ENCODE results near the gene ARHGAP26. TPM values are rescaled to one million over a fixed set of nuclear protein-coding genes. Genes with fewer than 3 reads are reported as not detected.

ARHGAP26 gene
- total RNA-seq, 1 donor from 2014 or later: 18.7 TPM

GRCh38 chr5:142805339-142805738 lies 35.2 kb downstream of the ARHGAP26 start:
- no peak for TF ChIP-seq CTCF (conservative IDR thresholded peaks at IDR 0.05)
- Mint-ChIP-seq H3K27ac (no peak overlapping the region), H3K4me3 (no peak overlapping the region), H3K27me3 (no peaks in the 10 kb centered on the region), H3K4me1 (ENCODE audit: unreplicated experiment) (peaks cover 33% of the 10 kb centered on the region), H3K9me3 (no peaks in the 10 kb centered on the region), H3K36me3 (no peaks in the 10 kb centered on the region)
- DNase-seq (ENCODE audit: extremely low spot score, unreplicated experiment): no peak

GRCh38 chr5:142806841-142807267 lies 36.7 kb downstream of the ARHGAP26 start:
- peak overlapping the region; percentile 69 for H3K27ac Mint-ChIP-seq
- no peaks in the 10 kb centered on the region for H3K27me3 Mint-ChIP-seq
- no peaks in the 10 kb centered on the region for H3K9me3 Mint-ChIP-seq
- H3K4me3 Mint-ChIP-seq: no peak overlapping the region
- H3K4me1 Mint-ChIP-seq (ENCODE audit: unreplicated experiment): peaks cover 33% of the 10 kb centered on the region
- H3K36me3 Mint-ChIP-seq: no peaks in the 10 kb centered on the region
- no peak for TF ChIP-seq CTCF (conservative IDR thresholded peaks at IDR 0.05)
- DNase-seq (ENCODE audit: extremely low spot score, unreplicated experiment): no peak

GRCh38 chr5:142807372-142807911 lies 37.3 kb downstream of the ARHGAP26 start:
- H3K27ac Mint-ChIP-seq: peak overlapping the region; percentile 69
- no peaks in the 10 kb centered on the region for H3K36me3 Mint-ChIP-seq
- H3K4me3 Mint-ChIP-seq: no peak overlapping the region
- H3K4me1 Mint-ChIP-seq (ENCODE audit: unreplicated experiment): peaks cover 31% of the 10 kb centered on the region
- DNase-seq (ENCODE audit: extremely low spot score, unreplicated experiment): no peak
- no peak for TF ChIP-seq CTCF (conservative IDR thresholded peaks at IDR 0.05)
- no peaks in the 10 kb centered on the region for H3K27me3 Mint-ChIP-seq
- H3K9me3 Mint-ChIP-seq: no peaks in the 10 kb centered on the region

GRCh38 chr5:142808878-142809598 lies 38.9 kb downstream of the ARHGAP26 start:
- H3K27ac Mint-ChIP-seq: no peak overlapping the region
- peaks cover 31% of the 10 kb centered on the region for H3K4me1 Mint-ChIP-seq (ENCODE audit: unreplicated experiment)
- H3K9me3 Mint-ChIP-seq: no peaks in the 10 kb centered on the region
- no peak overlapping the region for H3K4me3 Mint-ChIP-seq
- H3K36me3 Mint-ChIP-seq: no peaks in the 10 kb centered on the region
- H3K27me3 Mint-ChIP-seq: no peaks in the 10 kb centered on the region
- no peak for TF ChIP-seq CTCF (conservative IDR thresholded peaks at IDR 0.05)
- no peak for DNase-seq (ENCODE audit: extremely low spot score, unreplicated experiment)

- no peak for DNase-seq (ENCODE audit: extremely low spot score, unreplicated experiment)
- Mint-ChIP-seq H3K9me3 (no peaks in the 10 kb centered on the region), H3K4me3 (no peak overlapping the region), H3K27me3 (no peaks in the 10 kb centered on the region), H3K4me1 (ENCODE audit: unreplicated experiment) (peaks cover 31% of the 10 kb centered on the region), H3K27ac (no peak overlapping the region), H3K36me3 (no peaks in the 10 kb centered on the region)
- TF ChIP-seq CTCF (conservative IDR thresholded peaks at IDR 0.05): no peak
Observed at GRCh38 chr5:142810081-142810480, 39.9 kb downstream of the ARHGAP26 start.

Measured in type B pancreatic cell (in vitro differentiated cells).